Effector memory CD4-positive, alpha-beta T cell (primary cell): ENCODE results near the gene F11R.
A peak's percentile ranks its signal among the peaks of the same experiment; 100 is the strongest.
"Not testable (repeated sequence)": the region's sequence is repeated elsewhere in the genome, so short reads cannot be mapped to it uniquely, and the experiment has no call there.

Experiments
- DNase-seq, 3 donors: peaks; one replicate each; pipeline ENCODE4 v3.0.0-alpha.2; 2020
- H3K27ac ChIP-seq: 2 replicates; pipeline ENCODE4 v1.7.0; 2013; ENCODE audit warnings: mild to moderate bottlenecking, low read length, moderate library complexity; ENCODE audit not compliant: insufficient read depth, poor library complexity, severe bottlenecking
- H3K27me3 ChIP-seq: replicated peaks from 2 replicates; pipeline ENCODE4 v1.7.0; 2013; ENCODE audit warnings: mild to moderate bottlenecking, low read length; ENCODE audit not compliant: insufficient read depth, control insufficient read depth, poor library complexity, severe bottlenecking
- H3K36me3 ChIP-seq: 2 replicates; pipeline ENCODE4 v1.7.0; 2013; ENCODE audit warnings: mild to moderate bottlenecking, low read length, moderate library complexity; ENCODE audit not compliant: control insufficient read depth, insufficient read depth
- H3K4me1 ChIP-seq: 2 replicates; pipeline ENCODE4 v1.7.0; 2013; ENCODE audit warnings: low read length, mild to moderate bottlenecking; ENCODE audit not compliant: control insufficient read depth, insufficient read depth, poor library complexity, severe bottlenecking
- H3K4me3 ChIP-seq: 2 replicates; pipeline ENCODE4 v1.7.0; 2013; ENCODE audit warnings: low read length, low read depth, mild to moderate bottlenecking; ENCODE audit not compliant: insufficient read depth, poor library complexity, severe bottlenecking
- H3K9me3 ChIP-seq: 2 replicates; pipeline ENCODE4 v1.7.0; 2013; ENCODE audit warnings: mild to moderate bottlenecking, low read length, moderate library complexity; ENCODE audit not compliant: control insufficient read depth

Gene F11R

GRCh38 chr1:161017181-161017580 lies 3.8 kb downstream of the F11R start:
- not testable (repeated sequence) for H3K27ac ChIP-seq, H3K27me3 ChIP-seq, DNase-seq, H3K36me3 ChIP-seq, H3K9me3 ChIP-seq, H3K4me3 ChIP-seq
- peaks cover 36% of the 10 kb centered on the region for H3K4me1 ChIP-seq

GRCh38 chr1:161016683-161017082 lies 4.3 kb downstream of the F11R start:
- H3K27me3 ChIP-seq, H3K9me3 ChIP-seq, H3K4me3 ChIP-seq, DNase-seq, H3K36me3 ChIP-seq, H3K27ac ChIP-seq: not testable (repeated sequence)
- peaks cover 38% of the 10 kb centered on the region for H3K4me1 ChIP-seq

GRCh38 chr1:161013488-161014230 lies 7.3 kb downstream of the F11R start:
- H3K4me3 ChIP-seq = peak overlapping the region; percentile 24
- peak; percentile 27 to 47 (median 36) for DNase-seq
- H3K9me3 ChIP-seq = no peaks in the 10 kb centered on the region
- H3K4me1 ChIP-seq = peaks cover 21% of the 10 kb centered on the region
- H3K27ac ChIP-seq = peak overlapping the region; percentile 54
- H3K36me3 ChIP-seq = no peaks in the 10 kb centered on the region
- no peaks in the 10 kb centered on the region for H3K27me3 ChIP-seq

- no peak for DNase-seq
- Histone ChIP-seq H3K4me3 (peak overlapping the region; percentile 24), H3K4me1 (peaks cover 21% of the 10 kb centered on the region), H3K36me3 (no peaks in the 10 kb centered on the region), H3K9me3 (no peaks in the 10 kb centered on the region), H3K27ac (peak overlapping the region; percentile 54), H3K27me3 (no peaks in the 10 kb centered on the region)
These were observed 7.8 kb downstream of the F11R start for GRCh38 chr1:161013131-161013487.

- Histone ChIP-seq H3K4me1 (peaks cover 21% of the 10 kb centered on the region), H3K9me3 (no peaks in the 10 kb centered on the region), H3K36me3 (no peaks in the 10 kb centered on the region), H3K4me3 (no peak overlapping the region), H3K27ac (no peak overlapping the region), H3K27me3 (no peaks in the 10 kb centered on the region)
- no peak for DNase-seq
These were observed 8.5 kb downstream of the F11R start for GRCh38 chr1:161012420-161012819.

GRCh38 chr1:161009602-161010211 lies 11.2 kb downstream of the F11R start:
- Histone ChIP-seq H3K27ac (no peak overlapping the region), H3K36me3 (no peaks in the 10 kb centered on the region), H3K9me3 (no peaks in the 10 kb centered on the region), H3K27me3 (no peaks in the 10 kb centered on the region), H3K4me3 (no peak overlapping the region), H3K4me1 (peaks cover 21% of the 10 kb centered on the region)
- no peak for DNase-seq

GRCh38 chr1:161008869-161009510 lies 12.0 kb downstream of the F11R start:
- no peaks in the 10 kb centered on the region for H3K9me3 ChIP-seq
- H3K27ac ChIP-seq = no peak overlapping the region
- H3K4me3 ChIP-seq = no peak overlapping the region
- no peak for DNase-seq
- peaks cover 18% of the 10 kb centered on the region for H3K4me1 ChIP-seq
- H3K36me3 ChIP-seq = no peaks in the 10 kb centered on the region
- H3K27me3 ChIP-seq = no peaks in the 10 kb centered on the region

- Histone ChIP-seq H3K4me3 (no peak overlapping the region), H3K9me3 (no peaks in the 10 kb centered on the region), H3K27ac (no peak overlapping the region), H3K27me3 (no peaks in the 10 kb centered on the region), H3K36me3 (no peaks in the 10 kb centered on the region), H3K4me1 (peaks cover 4% of the 10 kb centered on the region)
- no peak for DNase-seq
These were observed 13.6 kb downstream of the F11R start for GRCh38 chr1:161007369-161007768.

- Histone ChIP-seq H3K4me1 (no peaks in the 10 kb centered on the region), H3K9me3 (no peaks in the 10 kb centered on the region), H3K27ac (no peak overlapping the region), H3K4me3 (no peak overlapping the region), H3K36me3 (no peaks in the 10 kb centered on the region), H3K27me3 (no peaks in the 10 kb centered on the region)
- DNase-seq = no peak
These were observed 14.4 kb downstream of the F11R start for GRCh38 chr1:161006563-161006962.

- peaks cover 5% of the 10 kb centered on the region for H3K4me1 ChIP-seq
- H3K36me3 ChIP-seq = peaks cover 26% of the 10 kb centered on the region
- no peaks in the 10 kb centered on the region for H3K27me3 ChIP-seq
- H3K27ac ChIP-seq = no peak overlapping the region
- no peak overlapping the region for H3K4me3 ChIP-seq
- DNase-seq = no peak
- H3K9me3 ChIP-seq = no peaks in the 10 kb centered on the region
These were observed 19.4 kb downstream of the F11R start for GRCh38 chr1:161001525-161001924.
